ENCODE results near the gene AHCTF1.
"Not testable (repeated sequence)": the region's sequence is repeated elsewhere in the genome, so short reads cannot be mapped to it uniquely, and the experiment has no call there.

Gene AHCTF1

GRCh38 chr1:246836209-246836966, 95.4 kb downstream of the AHCTF1 start:
- H3K27ac ChIP-seq = no peak overlapping the region
- TF ChIP-seq ZFX (IDR thresholded peaks at IDR 0.05; ENCODE audit: borderline replicate concordance) (no peak), CTCF (IDR thresholded peaks at IDR 0.05) (no peak)

- H3K27ac ChIP-seq = no peak overlapping the region
- TF ChIP-seq CTCF (IDR thresholded peaks at IDR 0.05) = no peak
- TF ChIP-seq ZFX (IDR thresholded peaks at IDR 0.05; ENCODE audit: borderline replicate concordance) = no peak
Observed at GRCh38 chr1:246831543-246831942, 100.2 kb downstream of the AHCTF1 start.

- H3K27ac ChIP-seq = no peak overlapping the region
- TF ChIP-seq ZFX (IDR thresholded peaks at IDR 0.05; ENCODE audit: borderline replicate concordance) (no peak), CTCF (IDR thresholded peaks at IDR 0.05) (no peak)
Observed at GRCh38 chr1:246828818-246829217, 102.9 kb downstream of the AHCTF1 start.

GRCh38 chr1:246827396-246827795, 104.4 kb downstream of the AHCTF1 start:
- no peak for TF ChIP-seq CTCF (IDR thresholded peaks at IDR 0.05)
- TF ChIP-seq ZFX (IDR thresholded peaks at IDR 0.05; ENCODE audit: borderline replicate concordance) = no peak
- H3K27ac ChIP-seq = no peak overlapping the region

GRCh38 chr1:246825557-246826175, 106.1 kb downstream of the AHCTF1 start:
- TF ChIP-seq ZFX (IDR thresholded peaks at IDR 0.05; ENCODE audit: borderline replicate concordance) = no peak
- TF ChIP-seq CTCF (IDR thresholded peaks at IDR 0.05) = no peak
- no peak overlapping the region for H3K27ac ChIP-seq

- H3K27ac ChIP-seq = no peak overlapping the region
- TF ChIP-seq CTCF (IDR thresholded peaks at IDR 0.05) = no peak
Observed at GRCh38 chr1:246824541-246824940, 107.2 kb downstream of the AHCTF1 start.

GRCh38 chr1:246822154-246822553, 109.6 kb downstream of the AHCTF1 start:
- not testable (repeated sequence) for H3K27ac ChIP-seq

Data from 22Rv1 (cell line).